ENCODE measurements around the gene PNPLA6.

The PNPLA6 gene

GRCh38 chr19:7602935-7603497 lies 67.5 kb downstream of the PNPLA6 start:
- no peak for DNase-seq

GRCh38 chr19:7603919-7604318 lies 68.4 kb downstream of the PNPLA6 start:
- no peak for DNase-seq

- peak; percentile 6 for DNase-seq
These were observed 70.1 kb downstream of the PNPLA6 start for GRCh38 chr19:7605490-7606222.

- no peak for DNase-seq
These were observed 70.8 kb downstream of the PNPLA6 start for GRCh38 chr19:7606289-7606688.

DNA sequence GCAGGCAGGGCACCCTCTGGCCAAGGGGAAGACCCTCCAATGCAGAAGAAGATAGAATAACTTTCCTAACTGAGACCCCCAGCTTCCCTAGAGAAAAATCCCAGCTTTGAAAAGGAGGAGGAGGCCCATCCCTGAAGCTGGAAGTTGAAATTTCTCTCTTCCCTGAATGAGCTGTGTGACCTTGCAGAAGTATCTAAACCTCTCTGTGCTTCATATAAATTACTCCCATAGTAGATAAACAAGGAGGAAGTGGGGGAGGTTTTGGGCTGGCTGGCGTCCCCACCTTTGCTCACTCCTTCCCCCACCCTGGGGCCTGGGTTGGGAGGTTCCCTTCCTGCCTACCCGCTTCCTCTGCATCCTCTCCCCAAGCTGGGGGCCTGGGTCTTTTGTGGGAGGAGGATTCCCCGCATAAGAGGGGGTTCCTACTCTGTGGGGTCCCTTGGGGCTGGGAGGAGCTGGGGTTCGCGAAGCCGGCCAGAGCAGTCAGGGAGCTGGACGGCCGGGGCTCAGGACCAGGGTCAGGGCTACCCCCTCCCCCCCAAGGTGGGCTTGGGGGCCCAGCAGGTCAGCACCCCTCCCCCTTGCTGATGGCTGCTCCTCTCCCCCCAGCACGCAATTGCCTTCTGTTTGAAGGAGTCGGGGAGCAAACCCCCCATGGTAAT lies 71.8 kb downstream of the PNPLA6 start:
- no peak for DNase-seq

DNA sequence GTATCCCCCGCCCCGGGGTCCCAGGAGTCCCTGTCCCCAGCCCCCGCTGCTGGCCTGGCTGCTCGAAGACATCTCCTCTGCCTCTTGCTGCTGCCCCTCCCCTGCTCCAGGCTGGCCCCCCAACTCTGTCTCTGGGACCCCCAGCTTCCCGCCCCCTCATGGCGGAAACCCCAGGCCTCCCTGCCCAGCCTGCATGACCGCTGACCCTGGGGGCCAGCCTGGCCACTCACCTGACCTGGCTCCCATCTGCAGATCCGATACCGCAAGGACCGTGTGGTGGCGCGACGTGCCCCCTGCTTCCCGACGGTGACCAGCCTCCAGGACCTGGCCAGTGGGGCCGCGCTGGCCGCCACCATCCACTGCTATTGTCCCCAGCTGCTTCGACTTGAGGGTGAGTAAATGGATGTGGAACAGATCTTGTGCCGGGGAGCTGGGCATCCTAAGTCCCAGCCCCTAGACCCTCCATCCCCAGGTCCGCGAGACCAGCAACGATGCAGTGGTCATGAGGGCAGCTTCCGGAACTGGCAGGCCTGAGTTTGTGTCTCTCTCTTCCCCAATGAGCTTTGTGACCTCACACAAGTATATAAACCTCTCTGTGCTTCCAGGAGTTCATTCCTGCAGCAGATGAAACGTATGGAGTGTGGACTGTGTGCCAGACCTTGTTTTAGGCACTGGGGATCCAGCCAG lies 72.5 kb downstream of the PNPLA6 start:
- DNase-seq: no peak

- DNase-seq: no peak
These were observed 75.1 kb downstream of the PNPLA6 start for GRCh38 chr19:7610491-7611240.
